Hepatocyte (in vitro differentiated cells): ENCODE results near the gene GRB10.
"Not testable (repeated sequence)": the region's sequence is repeated elsewhere in the genome, so short reads cannot be mapped to it uniquely, and the experiment has no call there.

Experiments used
- CTCF ChIP-seq: fragments of 200-600 bp; sonication (generic); IDR thresholded peaks from 2 replicates; pipeline ENCODE4 v1.5.1; 2016; ENCODE audit warnings: antibody characterized with exemption, mild to moderate bottlenecking; ENCODE audit not compliant: poor library complexity
- EZH2 ChIP-seq: fragments of 200-600 bp; sonication (generic); IDR thresholded peaks from 2 replicates; pipeline ENCODE4 v1.6.1; 2016; ENCODE audit warnings: antibody characterized with exemption, mild to moderate bottlenecking, borderline replicate concordance
- EZH2phosphoT487 ChIP-seq: fragments of 200-600 bp; sonication (generic); IDR thresholded peaks from one replicate; pipeline ENCODE4 v1.6.1; 2018; ENCODE audit warnings: antibody characterized with exemption, mild to moderate bottlenecking, low read depth, moderate library complexity; ENCODE audit not compliant: unreplicated experiment, severe bottlenecking

- not testable (repeated sequence) for TF ChIP-seq EZH2, CTCF, EZH2phosphoT487
Observed at GRCh38 chr7:50735836-50736235, 46.9 kb downstream of the GRB10 start.
